Keratinocyte (primary cell): ENCODE results near the gene MBP. TPM values are rescaled to one million over a fixed set of nuclear protein-coding genes. Genes with fewer than 3 reads are reported as not detected.

Source experiments
- DNase-seq: peaks from one replicate; pipeline ENCODE4 v3.0.0-alpha.2; 2011; ENCODE audit warnings: low read depth, missing footprints, low spot score
- FAIRE-seq: peaks from 2 replicates; lab custom pipeline; 2011; peaks lifted over from hg19 to GRCh38; lab: Jason Lieb, UNC
- H2AFZ ChIP-seq: 2 replicates; pipeline ENCODE4 v1.6.0; 2012; ENCODE audit warnings: low read length, control low read depth, inconsistent platforms; ENCODE audit not compliant: control insufficient read depth
- H3K27ac ChIP-seq: 2 replicates; pipeline ENCODE4 v1.5.1; 2011; ENCODE audit warnings: low read length; ENCODE audit not compliant: control insufficient read depth, insufficient read depth
- H3K27me3 ChIP-seq: 3 replicates; pipeline ENCODE4 v1.6.0; 2011; ENCODE audit warnings: low read length; ENCODE audit not compliant: control insufficient read depth, insufficient read depth; ENCODE audit errors: extremely low read depth
- H3K36me3 ChIP-seq, 2 experiments: 2 replicates in 1 of 2; 3 replicates in 1 of 2; pipeline ENCODE4 v1.5.1; 2011; ENCODE audit warnings: low read length in 2 of 2, mild to moderate bottlenecking in 1 of 2; ENCODE audit not compliant: control insufficient read depth in 2 of 2, insufficient read depth in 2 of 2; ENCODE audit errors: extremely low read depth in 1 of 2
- H3K4me1 ChIP-seq: 3 replicates; pipeline ENCODE4 v1.5.1; 2011; ENCODE audit warnings: low read length; ENCODE audit not compliant: control insufficient read depth, insufficient read depth; ENCODE audit errors: extremely low read depth
- H3K4me2 ChIP-seq: 3 replicates; pipeline ENCODE4 v1.6.0; 2011; ENCODE audit warnings: low read depth, low read length; ENCODE audit not compliant: control insufficient read depth, insufficient read depth; ENCODE audit errors: extremely low read depth
- H3K4me3 ChIP-seq, 3 experiments: fragments of 200-600 bp in 1 of 3; sonication (generic) in 1 of 3; 2 replicates in 2 of 3; 3 replicates in 1 of 3; pipeline ENCODE4 v1.5.1; 2011 to 2016; ENCODE audit warnings: low read length in 3 of 3, mild to moderate bottlenecking in 3 of 3, control low read depth in 2 of 3, inconsistent platforms in 1 of 3, low read depth in 1 of 3, mixed read lengths in 1 of 3, mixed run types in 1 of 3, moderate library complexity in 1 of 3; ENCODE audit not compliant: control insufficient read depth in 2 of 3, insufficient read depth in 2 of 3; ENCODE audit errors: extremely low read depth in 1 of 3
- H3K79me2 ChIP-seq: 2 replicates; pipeline ENCODE4 v1.6.0; 2012; ENCODE audit warnings: low read length; ENCODE audit not compliant: control insufficient read depth, insufficient read depth
- H3K9ac ChIP-seq: 3 replicates; pipeline ENCODE4 v1.6.0; 2011; ENCODE audit warnings: low read length; ENCODE audit not compliant: control insufficient read depth, insufficient read depth; ENCODE audit errors: extremely low read depth
- H3K9me1 ChIP-seq: 3 replicates; pipeline ENCODE4 v1.6.0; 2011; ENCODE audit warnings: low read length; ENCODE audit not compliant: control insufficient read depth, insufficient read depth; ENCODE audit errors: extremely low read depth
- H3K9me3 ChIP-seq: 2 replicates; pipeline ENCODE4 v1.5.1; 2012; ENCODE audit warnings: low read depth, low read length; ENCODE audit not compliant: control insufficient read depth
- H4K20me1 ChIP-seq: 3 replicates; pipeline ENCODE4 v1.6.0; 2011; ENCODE audit warnings: low read length; ENCODE audit not compliant: control insufficient read depth, insufficient read depth; ENCODE audit errors: extremely low read depth
- EZH2 ChIP-seq: IDR thresholded peaks from one replicate; pipeline ENCODE4 v1.6.1; 2012; ENCODE audit warnings: inconsistent platforms, mild to moderate bottlenecking, low read length, moderate library complexity
- dilution Hi-C: fragments of 300-500 bp; cut with MboI; formaldehyde crosslinking; loops from one replicate; pipeline ENCODE4 v1.7.0; 2020; ENCODE audit warnings: low sequenced_read_pairs; ENCODE audit not compliant: extremely low pct_ligation_motif_present
- polyA plus RNA-seq, 5 experiments: library from polyadenylated mRNA; depleted of rRNA in 3 of 5; stranded (reverse) in 3 of 5; stranded (forward) in 1 of 5; unstranded in 1 of 5; fragments of >200 nt; gene quantifications; 1 replicate in 1 of 5; 2 replicates in 3 of 5; 3 replicates in 1 of 5; pipeline versions ENCODE4 v1.2.1 to v1.2.3, GENCODE V29; 2011 to 2012; ENCODE audit warnings: missing spikeins in 2 of 5, low read depth in 1 of 5, low replicate concordance in 1 of 5
- TF ChIP-seq, protein P1 (sequence below), 3 experiments: IDR thresholded peaks in 1 of 3; conservative IDR thresholded peaks in 1 of 3; optimal IDR thresholded peaks in 1 of 3; 2 replicates in 2 of 3; 3 replicates in 1 of 3; pipeline versions ENCODE3 to v1.5.1; 2011; ENCODE audit warnings: low read length in 3 of 3, mild to moderate bottlenecking in 3 of 3, moderate library complexity in 2 of 3, control low read depth in 1 of 3, inconsistent platforms in 1 of 3; ENCODE audit not compliant: insufficient read depth in 2 of 3; ENCODE audit errors: extremely low read depth in 1 of 3

The MBP gene
- polyA plus RNA-seq, 1 donor (not counting 4 experiments of a cell fraction or from before 2014, with no cell fraction given) = 38.7 TPM

GRCh38 chr18:77116201-77117080, 16.1 kb downstream of the MBP start:
- Histone ChIP-seq H2AFZ (no peak overlapping the region), H3K4me1 (peaks cover 41% of the 10 kb centered on the region), H3K9me3 (no peaks in the 10 kb centered on the region), H3K4me2 (no peak overlapping the region), H3K9ac (no peak overlapping the region), H3K9me1 (peaks cover 2% of the 10 kb centered on the region), H3K27me3 (no peaks in the 10 kb centered on the region), H3K4me3 (no peak overlapping the region), H3K79me2 (peaks cover 71% of the 10 kb centered on the region), H4K20me1 (peaks cover 4% of the 10 kb centered on the region), H3K36me3 (peaks cover 12 to 19% of the 10 kb centered on the region in 2 experiments), H3K27ac (peak overlapping the region; percentile 14)
- no peak for FAIRE-seq
- DNase-seq = no peak
- dilution Hi-C loops = no loop called here
- no peak for TF ChIP-seq EZH2
- TF ChIP-seq, protein P1, sequence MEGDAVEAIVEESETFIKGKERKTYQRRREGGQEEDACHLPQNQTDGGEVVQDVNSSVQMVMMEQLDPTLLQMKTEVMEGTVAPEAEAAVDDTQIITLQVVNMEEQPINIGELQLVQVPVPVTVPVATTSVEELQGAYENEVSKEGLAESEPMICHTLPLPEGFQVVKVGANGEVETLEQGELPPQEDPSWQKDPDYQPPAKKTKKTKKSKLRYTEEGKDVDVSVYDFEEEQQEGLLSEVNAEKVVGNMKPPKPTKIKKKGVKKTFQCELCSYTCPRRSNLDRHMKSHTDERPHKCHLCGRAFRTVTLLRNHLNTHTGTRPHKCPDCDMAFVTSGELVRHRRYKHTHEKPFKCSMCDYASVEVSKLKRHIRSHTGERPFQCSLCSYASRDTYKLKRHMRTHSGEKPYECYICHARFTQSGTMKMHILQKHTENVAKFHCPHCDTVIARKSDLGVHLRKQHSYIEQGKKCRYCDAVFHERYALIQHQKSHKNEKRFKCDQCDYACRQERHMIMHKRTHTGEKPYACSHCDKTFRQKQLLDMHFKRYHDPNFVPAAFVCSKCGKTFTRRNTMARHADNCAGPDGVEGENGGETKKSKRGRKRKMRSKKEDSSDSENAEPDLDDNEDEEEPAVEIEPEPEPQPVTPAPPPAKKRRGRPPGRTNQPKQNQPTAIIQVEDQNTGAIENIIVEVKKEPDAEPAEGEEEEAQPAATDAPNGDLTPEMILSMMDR (optimal IDR thresholded peaks at IDR 0.05 in 1 of 3, IDR thresholded peaks at IDR 0.05 in 1 of 3, conservative IDR thresholded peaks at IDR 0.05 in 1 of 3; ENCODE audit: extremely low read depth in 1 of 3, insufficient read depth in 2 of 3, low read length in 3 of 3) = no peak

- Histone ChIP-seq H3K4me2 (peak overlapping the region; percentile 72), H3K27ac (peak overlapping the region; percentile 94), H2AFZ (no peak overlapping the region), H3K4me1 (peaks cover 50% of the 10 kb centered on the region), H4K20me1 (peaks cover 4% of the 10 kb centered on the region), H3K9ac (peak overlapping the region; percentile 72), H3K27me3 (no peaks in the 10 kb centered on the region), H3K9me3 (no peaks in the 10 kb centered on the region), H3K4me3 (peak overlapping the region in 1 of 3 experiments; percentile 5), H3K79me2 (peaks cover 70% of the 10 kb centered on the region), H3K36me3 (peaks cover 17 to 19% of the 10 kb centered on the region in 2 experiments), H3K9me1 (peaks cover 2% of the 10 kb centered on the region)
- DNase-seq (no peak), FAIRE-seq (peak; percentile 88)
- TF ChIP-seq, protein P1 (optimal IDR thresholded peaks at IDR 0.05 in 1 of 3, IDR thresholded peaks at IDR 0.05 in 1 of 3, conservative IDR thresholded peaks at IDR 0.05 in 1 of 3; ENCODE audit: extremely low read depth in 1 of 3, insufficient read depth in 2 of 3, low read length in 3 of 3) = no peak
- no peak for TF ChIP-seq EZH2
- dilution Hi-C loops = no loop called here
Observed at GRCh38 chr18:77115192-77115953, 17.2 kb downstream of the MBP start.
